SK-N-SH treated with all-trans-retinoic acid at 6 μM for 48 hours (cell line): ENCODE results near the gene LRGUK.

Experiments used
- ATAC-seq: fragments of 200-7000 bp; cut with Tn5 transposase; 3 replicates; pipeline ENCODE4 v1.9.1; 2020; ENCODE audit warnings: mild to moderate bottlenecking, moderate library complexity
- ARNTL ChIP-seq: fragments of 450-650 bp; formaldehyde crosslinking; IDR thresholded peaks from 2 replicates; pipeline ENCODE4 v1.5.0; 2020; ENCODE audit warnings: low read depth, mild to moderate bottlenecking, moderate library complexity, borderline replicate concordance
- BACH2 ChIP-seq: fragments of 250-450 bp; sonication (Bioruptor Pico); IDR thresholded peaks from 2 replicates; pipeline ENCODE4 v1.9.0; 2021; ENCODE audit warnings: mild to moderate bottlenecking, borderline replicate concordance
- CSDC2 ChIP-seq: fragments of 250-450 bp; sonication (Bioruptor Pico); IDR thresholded peaks from 2 replicates; pipeline ENCODE4 v1.5.0; 2020; ENCODE audit warnings: mild to moderate bottlenecking, moderate library complexity
- CSRNP3 ChIP-seq: fragments of 250-450 bp; sonication (Bioruptor Pico); IDR thresholded peaks from 2 replicates; pipeline ENCODE4 v1.5.1; 2021; ENCODE audit warnings: mild to moderate bottlenecking, moderate library complexity
- ESRRG ChIP-seq: fragments of 250-450 bp; sonication (Bioruptor Pico); IDR thresholded peaks from 2 replicates; pipeline ENCODE4 v1.6.1; 2021; ENCODE audit warnings: mild to moderate bottlenecking
- GLIS3 ChIP-seq: fragments of 250-450 bp; sonication (Bioruptor Pico); IDR thresholded peaks from 2 replicates; pipeline ENCODE4 v1.5.0; 2020; ENCODE audit warnings: mild to moderate bottlenecking, moderate library complexity
- ISL1 ChIP-seq: fragments of 250-450 bp; sonication (Bioruptor Pico); IDR thresholded peaks from 2 replicates; pipeline ENCODE4 v2.1.2; 2022; ENCODE audit warnings: mild to moderate bottlenecking, moderate library complexity
- OSR1 ChIP-seq: fragments of 250-450 bp; sonication (Bioruptor Pico); IDR thresholded peaks from 2 replicates; pipeline ENCODE4 v1.8.0; 2022; ENCODE audit warnings: moderate library complexity, mild to moderate bottlenecking, inconsistent platforms
- PATZ1 ChIP-seq: fragments of 250-450 bp; sonication (Bioruptor Pico); IDR thresholded peaks from 2 replicates; pipeline ENCODE4 v1.8.0; 2020; ENCODE audit warnings: mild to moderate bottlenecking, moderate library complexity, borderline replicate concordance
- POU6F1 ChIP-seq: fragments of 250-450 bp; sonication (Bioruptor Pico); IDR thresholded peaks from 2 replicates; pipeline ENCODE4 v1.8.0; 2021; ENCODE audit warnings: low read depth, mild to moderate bottlenecking, moderate library complexity, borderline replicate concordance
- PPARA ChIP-seq: fragments of 250-450 bp; sonication (Bioruptor Pico); IDR thresholded peaks from 2 replicates; pipeline ENCODE4 v1.5.0; 2020; ENCODE audit warnings: mild to moderate bottlenecking, borderline replicate concordance
- RARB ChIP-seq: fragments of 250-450 bp; sonication (Bioruptor Pico); IDR thresholded peaks from 2 replicates; pipeline ENCODE4 v1.8.0; 2021; ENCODE audit warnings: mild to moderate bottlenecking, moderate library complexity
- SNAI2 ChIP-seq: fragments of 250-450 bp; sonication (Bioruptor Pico); IDR thresholded peaks from 2 replicates; pipeline ENCODE4 v1.5.0; 2020; ENCODE audit warnings: mild to moderate bottlenecking, moderate library complexity
- TCF4 ChIP-seq: fragments of 250-450 bp; sonication (Bioruptor Pico); IDR thresholded peaks from 2 replicates; pipeline ENCODE4 v1.8.0; 2021; ENCODE audit warnings: mild to moderate bottlenecking, moderate library complexity, borderline replicate concordance
- TSHZ2 ChIP-seq: fragments of 250-450 bp; sonication (Bioruptor Pico); IDR thresholded peaks from 2 replicates; pipeline ENCODE4 v1.5.0; 2020; ENCODE audit warnings: mild to moderate bottlenecking, moderate library complexity
- ZC3H10 ChIP-seq: fragments of 250-450 bp; sonication (Bioruptor Pico); IDR thresholded peaks from 2 replicates; pipeline ENCODE4 v1.5.1; 2021; ENCODE audit warnings: mild to moderate bottlenecking, moderate library complexity
- ZFP3 ChIP-seq: fragments of 250-450 bp; sonication (Bioruptor Pico); IDR thresholded peaks from 2 replicates; pipeline ENCODE4 v1.5.0; 2020; ENCODE audit warnings: mild to moderate bottlenecking, moderate library complexity
- ZFP30 ChIP-seq: fragments of 450-650 bp; formaldehyde crosslinking; IDR thresholded peaks from 2 replicates; pipeline ENCODE4 v1.5.0; 2022; ENCODE audit warnings: mild to moderate bottlenecking, moderate library complexity
- ZNF565 ChIP-seq: fragments of 450-650 bp; formaldehyde crosslinking; conservative IDR thresholded peaks from 2 replicates; pipeline ENCODE4 v1.5.0; 2020; ENCODE audit warnings: low read depth, mild to moderate bottlenecking, moderate library complexity
- ZNF70 ChIP-seq: fragments of 450-650 bp; formaldehyde crosslinking; IDR thresholded peaks from 2 replicates; pipeline ENCODE4 v1.5.0; 2020; ENCODE audit warnings: mild to moderate bottlenecking, moderate library complexity
- ZNF8 ChIP-seq: fragments of 450-650 bp; formaldehyde crosslinking; IDR thresholded peaks from 2 replicates; pipeline ENCODE4 v1.5.0; 2020; ENCODE audit warnings: mild to moderate bottlenecking, moderate library complexity
- TF ChIP-seq, protein P1 (sequence below): fragments of 250-450 bp; sonication (Bioruptor Pico); IDR thresholded peaks from 2 replicates; pipeline ENCODE4 v1.5.1; 2020; ENCODE audit warnings: low read depth, mild to moderate bottlenecking, moderate library complexity

LRGUK gene

GRCh38 chr7:134279898-134280297, 152.8 kb downstream of the LRGUK start:
- TF ChIP-seq TSHZ2 (no peak), CSDC2 (CRISPR knock-in tag) (no peak), ESRRG (CRISPR knock-in tag) (no peak), ZNF8 (CRISPR knock-in tag) (no peak)
- TF ChIP-seq, protein P1, sequence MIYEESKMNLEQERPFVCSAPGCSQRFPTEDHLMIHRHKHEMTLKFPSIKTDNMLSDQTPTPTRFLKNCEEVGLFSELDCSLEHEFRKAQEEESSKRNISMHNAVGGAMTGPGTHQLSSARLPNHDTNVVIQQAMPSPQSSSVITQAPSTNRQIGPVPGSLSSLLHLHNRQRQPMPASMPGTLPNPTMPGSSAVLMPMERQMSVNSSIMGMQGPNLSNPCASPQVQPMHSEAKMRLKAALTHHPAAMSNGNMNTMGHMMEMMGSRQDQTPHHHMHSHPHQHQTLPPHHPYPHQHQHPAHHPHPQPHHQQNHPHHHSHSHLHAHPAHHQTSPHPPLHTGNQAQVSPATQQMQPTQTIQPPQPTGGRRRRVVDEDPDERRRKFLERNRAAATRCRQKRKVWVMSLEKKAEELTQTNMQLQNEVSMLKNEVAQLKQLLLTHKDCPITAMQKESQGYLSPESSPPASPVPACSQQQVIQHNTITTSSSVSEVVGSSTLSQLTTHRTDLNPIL (CRISPR knock-in tag): no peak
- no peak for ATAC-seq

- ATAC-seq: no peak
- TF ChIP-seq ZNF70 (no peak), ZC3H10 (CRISPR knock-in tag) (no peak), ESRRG (CRISPR knock-in tag) (no peak), ARNTL (CRISPR knock-in tag) (no peak), GLIS3 (CRISPR knock-in tag) (no peak), RARB (CRISPR knock-in tag) (no peak), POU6F1 (CRISPR knock-in tag) (no peak), PPARA (CRISPR knock-in tag) (no peak), CSRNP3 (no peak), ZFP3 (CRISPR knock-in tag) (no peak), CSDC2 (CRISPR knock-in tag) (no peak), ZNF565 (CRISPR knock-in tag) (no peak), ISL1 (CRISPR knock-in tag) (no peak), ZFP30 (no peak), PATZ1 (CRISPR knock-in tag) (no peak), TCF4 (CRISPR knock-in tag) (no peak), SNAI2 (CRISPR knock-in tag) (no peak), OSR1 (no peak), BACH2 (CRISPR knock-in tag) (no peak)
- TF ChIP-seq, protein P1 (CRISPR knock-in tag): no peak
Observed at GRCh38 chr7:134280508-134280907, 153.4 kb downstream of the LRGUK start.

DNA sequence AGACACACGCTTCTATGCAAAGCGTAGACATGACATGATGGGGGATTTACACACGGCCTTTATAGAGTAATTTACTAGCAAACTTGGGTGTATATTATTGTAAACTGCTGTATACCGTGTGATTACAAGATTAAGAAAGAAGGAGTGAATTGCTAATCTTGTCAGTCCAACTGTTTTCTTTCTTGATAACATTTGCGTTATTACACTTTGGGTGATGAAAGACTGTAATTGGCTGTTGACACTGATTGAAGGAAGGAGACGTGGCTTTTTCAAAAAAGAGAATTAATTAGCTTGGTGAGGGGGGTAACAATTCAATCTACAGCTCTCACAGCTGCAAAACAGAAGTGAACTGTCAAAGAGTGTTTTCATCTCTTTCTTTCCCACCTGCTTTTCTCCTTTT, 156.9 kb downstream of the LRGUK start:
- ATAC-seq: no peak
- no peak for TF ChIP-seq CSDC2 (CRISPR knock-in tag)
- no peak for TF ChIP-seq GLIS3 (CRISPR knock-in tag)
- TF ChIP-seq, protein P1 (CRISPR knock-in tag): no peak
